ENCODE data around the gene PHPT1.

PHPT1 gene

GRCh38 chr9:136855461-136856078 lies 6.4 kb downstream of the PHPT1 start:
- Mint-ChIP-seq H3K9me3 (no peaks in the 10 kb centered on the region), H3K36me3 (ENCODE audit: low read depth) (peaks cover 16% of the 10 kb centered on the region), H3K4me3 (no peak overlapping the region), H3K27me3 (no peaks in the 10 kb centered on the region), H3K4me1 (ENCODE audit: low read depth) (no peaks in the 10 kb centered on the region), H3K27ac (no peak overlapping the region)
- DNase-seq: no peak

DNA sequence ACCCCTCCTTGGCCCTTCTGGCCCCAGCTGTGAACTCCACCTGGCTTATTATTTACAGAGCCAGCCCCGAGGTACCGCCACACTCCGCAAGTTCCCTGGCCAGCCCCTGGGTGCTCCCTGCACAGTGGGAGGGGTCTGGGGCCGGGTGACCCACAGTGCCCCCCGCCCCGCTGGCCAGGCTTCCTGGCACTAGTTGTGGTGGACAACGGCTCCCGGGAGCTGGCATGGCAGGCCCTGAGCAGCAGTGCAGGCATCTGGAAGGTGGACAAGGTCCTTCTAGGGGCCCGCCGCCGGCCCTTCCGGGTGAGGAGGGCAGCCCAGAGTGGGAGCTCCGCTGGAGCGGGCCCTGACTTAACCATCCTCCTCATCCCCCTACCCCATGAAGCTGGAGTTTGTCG lies 6.9 kb downstream of the PHPT1 start:
- DNase-seq: no peak
- Mint-ChIP-seq H3K27ac (no peak overlapping the region), H3K36me3 (ENCODE audit: low read depth) (peaks cover 15% of the 10 kb centered on the region), H3K9me3 (no peaks in the 10 kb centered on the region), H3K4me1 (ENCODE audit: low read depth) (no peaks in the 10 kb centered on the region), H3K4me3 (no peak overlapping the region), H3K27me3 (no peaks in the 10 kb centered on the region)

DNA sequence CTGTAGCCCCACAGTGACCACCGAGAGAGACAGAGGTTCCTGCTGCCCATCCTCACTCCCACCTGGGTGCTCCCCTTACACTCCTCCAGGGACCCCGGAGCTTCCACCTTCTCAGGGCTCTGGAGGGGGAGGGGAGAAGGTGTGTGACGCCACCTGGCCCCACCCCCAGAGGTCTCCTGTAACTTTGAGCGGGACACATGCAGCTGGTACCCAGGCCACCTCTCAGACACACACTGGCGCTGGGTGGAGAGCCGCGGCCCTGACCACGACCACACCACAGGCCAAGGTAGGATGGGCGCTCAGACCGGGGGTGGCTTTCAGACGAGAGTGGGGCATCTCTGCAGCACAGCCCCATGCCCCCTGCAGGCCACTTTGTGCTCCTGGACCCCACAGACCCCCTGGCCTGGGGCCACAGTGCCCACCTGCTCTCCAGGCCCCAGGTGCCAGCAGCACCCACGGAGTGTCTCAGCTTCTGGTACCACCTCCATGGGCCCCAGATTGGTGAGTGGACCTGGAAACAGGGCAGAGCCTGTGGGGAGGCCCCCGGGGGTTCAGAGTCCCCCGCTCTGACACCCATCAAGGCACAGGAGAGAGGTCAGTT lies 7.4 kb downstream of the PHPT1 start:
- H3K36me3 Mint-ChIP-seq (ENCODE audit: low read depth): peaks cover 14% of the 10 kb centered on the region
- H3K9me3 Mint-ChIP-seq: no peaks in the 10 kb centered on the region
- H3K4me1 Mint-ChIP-seq (ENCODE audit: low read depth): no peaks in the 10 kb centered on the region
- H3K27me3 Mint-ChIP-seq: no peaks in the 10 kb centered on the region
- DNase-seq: no peak
- H3K27ac Mint-ChIP-seq: no peak overlapping the region
- no peak overlapping the region for H3K4me3 Mint-ChIP-seq

GRCh38 chr9:136857166-136857565 lies 8.0 kb downstream of the PHPT1 start:
- DNase-seq: no peak
- Mint-ChIP-seq H3K36me3 (ENCODE audit: low read depth) (peaks cover 17% of the 10 kb centered on the region), H3K4me1 (ENCODE audit: low read depth) (no peaks in the 10 kb centered on the region), H3K9me3 (no peaks in the 10 kb centered on the region), H3K27me3 (no peaks in the 10 kb centered on the region), H3K27ac (no peak overlapping the region), H3K4me3 (no peak overlapping the region)

- H3K27me3 Mint-ChIP-seq: no peaks in the 10 kb centered on the region
- DNase-seq: no peak
- no peaks in the 10 kb centered on the region for H3K4me1 Mint-ChIP-seq (ENCODE audit: low read depth)
- peaks cover 22% of the 10 kb centered on the region for H3K36me3 Mint-ChIP-seq (ENCODE audit: low read depth)
- H3K27ac Mint-ChIP-seq: no peak overlapping the region
- no peaks in the 10 kb centered on the region for H3K9me3 Mint-ChIP-seq
- no peak overlapping the region for H3K4me3 Mint-ChIP-seq
These were observed 8.6 kb downstream of the PHPT1 start for GRCh38 chr9:136857581-136858412.

- Mint-ChIP-seq H3K36me3 (ENCODE audit: low read depth) (peaks cover 28% of the 10 kb centered on the region), H3K27me3 (no peaks in the 10 kb centered on the region), H3K4me3 (no peak overlapping the region), H3K9me3 (no peaks in the 10 kb centered on the region), H3K27ac (no peak overlapping the region), H3K4me1 (ENCODE audit: low read depth) (peaks cover under 1% of the 10 kb centered on the region)
- DNase-seq: no peak
These were observed 9.2 kb downstream of the PHPT1 start for GRCh38 chr9:136858452-136858843.

GRCh38 chr9:136858844-136859757 lies 9.9 kb downstream of the PHPT1 start:
- H3K27me3 Mint-ChIP-seq: no peaks in the 10 kb centered on the region
- DNase-seq: no peak
- peaks cover 7% of the 10 kb centered on the region for H3K4me1 Mint-ChIP-seq (ENCODE audit: low read depth)

DNA sequence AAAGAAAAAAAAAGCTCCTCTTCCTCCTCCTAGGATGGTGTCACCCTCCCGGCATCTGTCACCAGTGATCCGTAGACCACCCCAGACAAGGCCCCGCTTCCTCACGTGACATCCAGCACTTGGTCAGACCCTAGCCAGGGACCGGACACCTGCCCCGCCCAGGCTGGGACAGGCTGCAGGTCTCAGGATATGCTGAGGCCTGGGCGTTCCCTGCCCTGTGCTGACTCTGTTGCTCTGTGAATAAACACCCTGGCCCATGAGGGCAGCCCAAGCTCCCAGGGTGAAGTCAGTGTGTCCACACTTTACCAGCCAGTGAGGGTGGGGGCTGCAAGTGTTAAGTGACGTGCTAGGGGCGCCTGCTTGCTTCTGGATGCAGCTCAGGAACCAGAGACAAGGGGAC lies 11.3 kb downstream of the PHPT1 start:
- Mint-ChIP-seq H3K4me3 (no peak overlapping the region), H3K4me1 (ENCODE audit: low read depth) (peaks cover 18% of the 10 kb centered on the region), H3K27ac (peak overlapping the region; percentile 59), H3K36me3 (ENCODE audit: low read depth) (peaks cover 45% of the 10 kb centered on the region), H3K9me3 (no peaks in the 10 kb centered on the region), H3K27me3 (no peaks in the 10 kb centered on the region)
- DNase-seq: no peak

More at GRCh38 chr9:136858844-136859757, 9.9 kb downstream of the PHPT1 start:
- no peak overlapping the region for H3K4me3 Mint-ChIP-seq
- no peaks in the 10 kb centered on the region for H3K9me3 Mint-ChIP-seq
- peaks cover 35% of the 10 kb centered on the region for H3K36me3 Mint-ChIP-seq (ENCODE audit: low read depth)
- no peak overlapping the region for H3K27ac Mint-ChIP-seq

GRCh38 chr9:136860933-136861873 lies 12.0 kb downstream of the PHPT1 start:
- no peaks in the 10 kb centered on the region for H3K27me3 Mint-ChIP-seq
- H3K27ac Mint-ChIP-seq: no peak overlapping the region
- no peaks in the 10 kb centered on the region for H3K9me3 Mint-ChIP-seq
- H3K36me3 Mint-ChIP-seq (ENCODE audit: low read depth): peaks cover 47% of the 10 kb centered on the region
- DNase-seq: no peak
- no peak overlapping the region for H3K4me3 Mint-ChIP-seq
- H3K4me1 Mint-ChIP-seq (ENCODE audit: low read depth): peaks cover 18% of the 10 kb centered on the region

- Mint-ChIP-seq H3K4me3 (no peak overlapping the region), H3K9me3 (no peaks in the 10 kb centered on the region), H3K4me1 (ENCODE audit: low read depth) (peaks cover 18% of the 10 kb centered on the region), H3K36me3 (ENCODE audit: low read depth) (peaks cover 47% of the 10 kb centered on the region), H3K27me3 (no peaks in the 10 kb centered on the region), H3K27ac (no peak overlapping the region)
- no peak for DNase-seq
These were observed 12.8 kb downstream of the PHPT1 start for GRCh38 chr9:136861874-136862457.

- Mint-ChIP-seq H3K9me3 (no peaks in the 10 kb centered on the region), H3K27me3 (no peaks in the 10 kb centered on the region), H3K4me1 (ENCODE audit: low read depth) (peaks cover 22% of the 10 kb centered on the region), H3K4me3 (no peak overlapping the region), H3K36me3 (ENCODE audit: low read depth) (peaks cover 49% of the 10 kb centered on the region), H3K27ac (no peak overlapping the region)
- DNase-seq: no peak
These were observed 13.8 kb downstream of the PHPT1 start for GRCh38 chr9:136862849-136863622.

GRCh38 chr9:136863623-136864273 lies 14.5 kb downstream of the PHPT1 start:
- peaks cover 51% of the 10 kb centered on the region for H3K36me3 Mint-ChIP-seq (ENCODE audit: low read depth)
- H3K27ac Mint-ChIP-seq: peak overlapping the region; percentile 74
- H3K9me3 Mint-ChIP-seq: no peaks in the 10 kb centered on the region
- H3K4me3 Mint-ChIP-seq: peak overlapping the region; percentile 86
- H3K27me3 Mint-ChIP-seq: no peaks in the 10 kb centered on the region
- H3K4me1 Mint-ChIP-seq (ENCODE audit: low read depth): peaks cover 23% of the 10 kb centered on the region
- DNase-seq: no peak
